Osteoblast (primary cell): ENCODE results near the gene PDIA2. TPM values are rescaled to one million over a fixed set of nuclear protein-coding genes. Genes with fewer than 3 reads are reported as not detected.

Experiments used
- DNase-seq: peaks from one replicate; pipeline ENCODE4 v3.0.0; 2011; ENCODE audit warnings: low spot score, mixed read lengths; ENCODE audit not compliant: insufficient read length; ENCODE audit errors: missing footprints
- H2AFZ ChIP-seq: 2 replicates; pipeline ENCODE4 v1.6.0; 2011; ENCODE audit warnings: mild to moderate bottlenecking, low read length
- H3K27ac ChIP-seq: 2 replicates; pipeline ENCODE4 v1.5.1; 2011; ENCODE audit warnings: mild to moderate bottlenecking, low read depth, low read length, moderate library complexity
- H3K27me3 ChIP-seq: 2 replicates; pipeline ENCODE4 v1.6.0; 2012; ENCODE audit warnings: mild to moderate bottlenecking, control low read depth, inconsistent platforms, low read length, moderate library complexity; ENCODE audit not compliant: insufficient read depth
- H3K36me3 ChIP-seq: 2 replicates; pipeline ENCODE4 v1.5.1; 2011; ENCODE audit warnings: mild to moderate bottlenecking, low read length, control low read depth, moderate library complexity; ENCODE audit not compliant: insufficient read depth
- H3K4me1 ChIP-seq: 2 replicates; pipeline ENCODE4 v1.5.1; 2011; ENCODE audit warnings: mild to moderate bottlenecking, low read length, control low read depth, moderate library complexity; ENCODE audit not compliant: insufficient read depth
- H3K4me2 ChIP-seq: 2 replicates; pipeline ENCODE4 v1.6.0; 2011; ENCODE audit warnings: mild to moderate bottlenecking, low read length; ENCODE audit not compliant: insufficient read depth
- H3K4me3 ChIP-seq: fragments of 200-600 bp; sonication (generic); 3 replicates; pipeline ENCODE4 v1.5.1; 2012; ENCODE audit warnings: mild to moderate bottlenecking, low read length, inconsistent platforms; ENCODE audit not compliant: insufficient read depth
- H3K79me2 ChIP-seq: 2 replicates; pipeline ENCODE4 v1.6.0; 2012; ENCODE audit warnings: mild to moderate bottlenecking, low read length, control low read depth, inconsistent platforms; ENCODE audit not compliant: insufficient read depth
- H3K9me3 ChIP-seq: 2 replicates; pipeline ENCODE4 v1.5.1; 2011; ENCODE audit warnings: low read depth, low read length, control low read depth
- H4K20me1 ChIP-seq: 2 replicates; pipeline ENCODE4 v1.6.0; 2012; ENCODE audit warnings: mild to moderate bottlenecking, low read length, control low read depth; ENCODE audit not compliant: insufficient read depth
- total RNA-seq: library from RNA; depleted of rRNA; stranded (reverse); fragments of >200 nt; gene quantifications from 2 replicates; pipeline ENCODE4 v1.2.3, GENCODE V29; 2012
- TF ChIP-seq, protein P1 (sequence below): IDR thresholded peaks from 2 replicates; pipeline ENCODE4 v1.5.1; 2011; ENCODE audit warnings: mild to moderate bottlenecking, low read depth, low read length, moderate library complexity; ENCODE audit errors: extremely low read depth

The PDIA2 gene
- total RNA-seq, 1 donor = not detected

- Histone ChIP-seq H3K9me3 (no peaks in the 10 kb centered on the region), H3K79me2 (no peaks in the 10 kb centered on the region), H3K4me1 (no peaks in the 10 kb centered on the region), H3K4me3 (no peak overlapping the region), H3K36me3 (no peaks in the 10 kb centered on the region), H3K27ac (no peak overlapping the region), H4K20me1 (no peaks in the 10 kb centered on the region), H3K27me3 (peaks cover 25% of the 10 kb centered on the region), H3K4me2 (no peak overlapping the region), H2AFZ (no peak overlapping the region)
- TF ChIP-seq, protein P1, sequence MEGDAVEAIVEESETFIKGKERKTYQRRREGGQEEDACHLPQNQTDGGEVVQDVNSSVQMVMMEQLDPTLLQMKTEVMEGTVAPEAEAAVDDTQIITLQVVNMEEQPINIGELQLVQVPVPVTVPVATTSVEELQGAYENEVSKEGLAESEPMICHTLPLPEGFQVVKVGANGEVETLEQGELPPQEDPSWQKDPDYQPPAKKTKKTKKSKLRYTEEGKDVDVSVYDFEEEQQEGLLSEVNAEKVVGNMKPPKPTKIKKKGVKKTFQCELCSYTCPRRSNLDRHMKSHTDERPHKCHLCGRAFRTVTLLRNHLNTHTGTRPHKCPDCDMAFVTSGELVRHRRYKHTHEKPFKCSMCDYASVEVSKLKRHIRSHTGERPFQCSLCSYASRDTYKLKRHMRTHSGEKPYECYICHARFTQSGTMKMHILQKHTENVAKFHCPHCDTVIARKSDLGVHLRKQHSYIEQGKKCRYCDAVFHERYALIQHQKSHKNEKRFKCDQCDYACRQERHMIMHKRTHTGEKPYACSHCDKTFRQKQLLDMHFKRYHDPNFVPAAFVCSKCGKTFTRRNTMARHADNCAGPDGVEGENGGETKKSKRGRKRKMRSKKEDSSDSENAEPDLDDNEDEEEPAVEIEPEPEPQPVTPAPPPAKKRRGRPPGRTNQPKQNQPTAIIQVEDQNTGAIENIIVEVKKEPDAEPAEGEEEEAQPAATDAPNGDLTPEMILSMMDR = no peak
- DNase-seq = peak; percentile 94
Observed at GRCh38 chr16:275041-275641, 7.8 kb upstream of the PDIA2 start.

DNA sequence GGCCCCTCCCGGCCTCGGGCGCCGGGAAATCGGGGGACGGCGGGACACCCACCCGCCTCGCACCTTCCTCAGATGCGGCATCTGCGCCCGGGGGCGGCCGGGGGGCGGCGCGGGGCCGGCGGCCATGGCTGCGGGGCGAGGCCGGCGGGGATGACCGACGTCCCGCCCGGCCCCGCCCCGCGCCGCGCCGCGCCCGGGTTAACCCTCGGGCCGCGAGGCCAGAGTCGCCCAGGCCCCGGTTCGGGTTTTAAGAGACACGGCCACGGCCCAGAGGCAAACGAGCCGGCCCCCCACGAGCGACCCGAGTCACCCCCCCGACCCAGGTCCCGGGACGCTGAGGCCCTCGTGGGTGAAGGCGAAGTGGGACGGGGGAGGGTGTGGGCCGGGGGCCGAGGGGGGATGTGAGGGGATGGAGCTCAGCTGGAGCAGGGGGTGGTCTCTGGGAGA lies 7.2 kb upstream of the PDIA2 start, which contains the start of gene RGS11:
TSS of gene RGS11 (minus strand) at position 159 of the 447 bp plus-strand sequence. CDS start at position 126, 33 bp downstream.
- Histone ChIP-seq H3K79me2 (no peaks in the 10 kb centered on the region), H3K27me3 (peaks cover 27% of the 10 kb centered on the region), H3K36me3 (no peaks in the 10 kb centered on the region), H4K20me1 (no peaks in the 10 kb centered on the region), H3K27ac (no peak within 1 kb of the TSS), H2AFZ (no peak within 1 kb of the TSS), H3K4me1 (no peaks in the 10 kb centered on the region), H3K4me3 (no peak within 1 kb of the TSS), H3K4me2 (no peak within 1 kb of the TSS), H3K9me3 (no peaks in the 10 kb centered on the region)
- peak; percentile 91 for DNase-seq
- TF ChIP-seq, protein P1 = no peak

- H2AFZ ChIP-seq = no peak overlapping the region
- DNase-seq = no peak
- H4K20me1 ChIP-seq = no peaks in the 10 kb centered on the region
- H3K4me1 ChIP-seq = no peaks in the 10 kb centered on the region
- peaks cover 35% of the 10 kb centered on the region for H3K27me3 ChIP-seq
- H3K36me3 ChIP-seq = no peaks in the 10 kb centered on the region
- no peak overlapping the region for H3K4me3 ChIP-seq
- no peak overlapping the region for H3K4me2 ChIP-seq
- H3K79me2 ChIP-seq = no peaks in the 10 kb centered on the region
- H3K9me3 ChIP-seq = no peaks in the 10 kb centered on the region
- TF ChIP-seq, protein P1 = no peak
- H3K27ac ChIP-seq = no peak overlapping the region
Observed at GRCh38 chr16:276426-277077, 6.4 kb upstream of the PDIA2 start.

GRCh38 chr16:278863-279366 lies 4.0 kb upstream of the PDIA2 start:
- Histone ChIP-seq H2AFZ (no peak overlapping the region), H3K27me3 (peaks cover 35% of the 10 kb centered on the region), H3K27ac (no peak overlapping the region), H3K9me3 (no peaks in the 10 kb centered on the region), H3K4me2 (no peak overlapping the region), H3K36me3 (no peaks in the 10 kb centered on the region), H3K4me3 (no peak overlapping the region), H3K79me2 (no peaks in the 10 kb centered on the region), H3K4me1 (no peaks in the 10 kb centered on the region), H4K20me1 (no peaks in the 10 kb centered on the region)
- TF ChIP-seq, protein P1 = no peak
- peak; percentile 81 for DNase-seq
